ENCODE measurements around the gene PLOD2. TPM values are rescaled to one million over a fixed set of nuclear protein-coding genes. Genes with fewer than 3 reads are reported as not detected.

The PLOD2 gene
- total RNA-seq, 2 donors from 2014 or later = 66.7 to 245 TPM

DNA sequence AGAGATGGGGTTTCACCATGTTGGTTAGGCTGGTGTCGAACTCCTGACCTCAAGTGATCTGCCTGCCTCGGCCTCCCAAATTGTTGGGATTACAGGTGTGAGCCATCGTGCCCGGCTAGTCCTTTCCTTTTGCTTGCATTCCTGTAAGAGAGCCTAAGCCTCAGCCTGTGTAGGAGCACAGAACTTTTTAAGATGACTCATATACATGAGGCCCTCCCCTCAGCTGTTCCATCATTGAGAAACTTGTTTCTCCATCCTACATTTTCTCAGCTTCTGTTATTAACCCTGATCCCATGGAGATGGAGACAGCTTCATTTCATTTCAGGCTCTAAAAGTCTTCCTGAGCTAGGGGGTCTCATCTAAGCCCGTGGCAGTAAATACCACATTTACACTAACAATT lies 123.3 kb downstream of the PLOD2 start:
- intact Hi-C loops (cut with DNase I) = no loop called here
- no peak overlapping the region for H3K9ac ChIP-seq (ENCODE audit: low read depth in 2 of 2, low read length in 2 of 2)
- no peak overlapping the region for H3K4me3 ChIP-seq
- no peaks in the 10 kb centered on the region for H3K36me3 ChIP-seq
- no peak overlapping the region for H3K27ac ChIP-seq
- no peaks in the 10 kb centered on the region for H3K9me3 ChIP-seq
- no peaks in the 10 kb centered on the region for H3K27me3 ChIP-seq
- TF ChIP-seq, protein P1, sequence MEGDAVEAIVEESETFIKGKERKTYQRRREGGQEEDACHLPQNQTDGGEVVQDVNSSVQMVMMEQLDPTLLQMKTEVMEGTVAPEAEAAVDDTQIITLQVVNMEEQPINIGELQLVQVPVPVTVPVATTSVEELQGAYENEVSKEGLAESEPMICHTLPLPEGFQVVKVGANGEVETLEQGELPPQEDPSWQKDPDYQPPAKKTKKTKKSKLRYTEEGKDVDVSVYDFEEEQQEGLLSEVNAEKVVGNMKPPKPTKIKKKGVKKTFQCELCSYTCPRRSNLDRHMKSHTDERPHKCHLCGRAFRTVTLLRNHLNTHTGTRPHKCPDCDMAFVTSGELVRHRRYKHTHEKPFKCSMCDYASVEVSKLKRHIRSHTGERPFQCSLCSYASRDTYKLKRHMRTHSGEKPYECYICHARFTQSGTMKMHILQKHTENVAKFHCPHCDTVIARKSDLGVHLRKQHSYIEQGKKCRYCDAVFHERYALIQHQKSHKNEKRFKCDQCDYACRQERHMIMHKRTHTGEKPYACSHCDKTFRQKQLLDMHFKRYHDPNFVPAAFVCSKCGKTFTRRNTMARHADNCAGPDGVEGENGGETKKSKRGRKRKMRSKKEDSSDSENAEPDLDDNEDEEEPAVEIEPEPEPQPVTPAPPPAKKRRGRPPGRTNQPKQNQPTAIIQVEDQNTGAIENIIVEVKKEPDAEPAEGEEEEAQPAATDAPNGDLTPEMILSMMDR (IDR thresholded peaks at IDR 0.05) = no peak
- no peaks in the 10 kb centered on the region for H3K4me1 ChIP-seq
- DNase-seq = no peak

DNA sequence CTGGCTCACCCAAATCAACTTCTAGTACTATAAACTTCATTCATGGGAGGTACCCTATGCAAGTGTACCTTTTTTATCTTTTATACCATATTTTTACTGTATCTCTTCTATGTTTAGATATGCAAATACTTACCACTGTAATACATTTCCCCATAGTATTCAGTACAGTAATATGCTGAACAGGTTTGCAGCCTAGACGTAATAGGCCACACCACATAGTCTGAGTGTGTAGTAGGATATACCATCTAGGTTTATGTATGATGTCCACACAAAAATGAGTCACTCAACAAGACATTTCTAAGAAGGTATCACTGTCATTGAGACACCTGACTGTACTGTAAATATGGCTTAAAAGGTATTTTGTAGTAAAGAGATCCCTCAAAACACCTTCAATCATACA lies 124.7 kb downstream of the PLOD2 start:
- intact Hi-C loops (cut with DNase I) = no loop called here
- Histone ChIP-seq H3K36me3 (no peaks in the 10 kb centered on the region), H3K4me1 (no peaks in the 10 kb centered on the region), H3K27ac (no peak overlapping the region), H3K9me3 (no peaks in the 10 kb centered on the region), H3K9ac (ENCODE audit: low read depth in 2 of 2, low read length in 2 of 2) (no peak overlapping the region), H3K27me3 (no peaks in the 10 kb centered on the region), H3K4me3 (no peak overlapping the region)
- TF ChIP-seq, protein P1 (IDR thresholded peaks at IDR 0.05) = no peak
- DNase-seq = no peak

DNA sequence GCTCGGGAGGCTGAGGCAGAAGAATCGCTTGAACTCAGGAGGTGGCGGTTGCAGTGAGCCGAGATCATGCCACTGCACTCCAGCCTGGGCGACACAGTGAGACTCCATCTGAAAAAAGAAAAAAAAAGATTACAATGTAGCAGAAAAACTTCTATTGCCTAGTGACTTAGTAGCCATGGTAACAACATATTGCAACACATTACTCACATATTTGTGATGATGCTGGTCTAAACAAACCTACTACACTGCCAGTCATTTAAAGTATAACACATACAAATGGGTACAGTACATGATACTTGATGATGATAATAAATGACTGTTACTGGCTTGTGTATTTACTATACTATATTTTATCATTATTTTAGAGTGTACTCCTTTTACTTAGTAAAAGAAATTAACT lies 125.6 kb downstream of the PLOD2 start:
- TF ChIP-seq, protein P1 (IDR thresholded peaks at IDR 0.05) = no peak
- DNase-seq = no peak

DNA sequence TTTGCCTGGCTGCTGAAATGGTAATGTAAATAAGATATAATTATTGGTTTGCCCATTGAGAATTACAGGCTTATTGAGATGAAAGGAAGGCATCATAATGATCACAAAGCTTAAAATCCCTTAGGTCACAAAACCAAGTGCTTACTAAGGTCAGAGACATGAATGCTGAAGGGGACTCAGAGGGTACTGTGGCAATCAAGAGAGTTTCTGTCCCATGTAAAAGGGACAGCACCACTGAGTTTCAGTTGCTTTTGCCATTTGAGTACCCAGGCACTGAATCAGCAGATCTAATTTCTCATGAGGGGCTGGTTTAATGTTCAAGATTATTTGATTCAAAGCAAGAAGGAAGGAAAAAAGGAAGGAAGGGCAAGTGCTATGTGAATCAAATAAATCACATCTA lies 127.0 kb downstream of the PLOD2 start:
- TF ChIP-seq, protein P1 (IDR thresholded peaks at IDR 0.05) = no peak
- H3K4me3 ChIP-seq = no peak overlapping the region
- no peak overlapping the region for H3K27ac ChIP-seq
- no peaks in the 10 kb centered on the region for H3K4me1 ChIP-seq
- intact Hi-C loops (cut with DNase I) = no loop called here
- DNase-seq = no peak
- no peak overlapping the region for H3K9ac ChIP-seq (ENCODE audit: low read depth in 2 of 2, low read length in 2 of 2)
- no peaks in the 10 kb centered on the region for H3K36me3 ChIP-seq
- no peaks in the 10 kb centered on the region for H3K9me3 ChIP-seq
- H3K27me3 ChIP-seq = no peaks in the 10 kb centered on the region

More for the DNA sequence above, 125.6 kb downstream of the PLOD2 start:
- H3K27me3 ChIP-seq = no peaks in the 10 kb centered on the region
- no peak overlapping the region for H3K27ac ChIP-seq
- no peaks in the 10 kb centered on the region for H3K9me3 ChIP-seq
- H3K36me3 ChIP-seq = no peaks in the 10 kb centered on the region
- intact Hi-C loops (cut with DNase I) = no loop called here
- H3K4me1 ChIP-seq = no peaks in the 10 kb centered on the region
- H3K4me3 ChIP-seq = no peak overlapping the region
- no peak overlapping the region for H3K9ac ChIP-seq (ENCODE audit: low read depth in 2 of 2, low read length in 2 of 2)

DNA sequence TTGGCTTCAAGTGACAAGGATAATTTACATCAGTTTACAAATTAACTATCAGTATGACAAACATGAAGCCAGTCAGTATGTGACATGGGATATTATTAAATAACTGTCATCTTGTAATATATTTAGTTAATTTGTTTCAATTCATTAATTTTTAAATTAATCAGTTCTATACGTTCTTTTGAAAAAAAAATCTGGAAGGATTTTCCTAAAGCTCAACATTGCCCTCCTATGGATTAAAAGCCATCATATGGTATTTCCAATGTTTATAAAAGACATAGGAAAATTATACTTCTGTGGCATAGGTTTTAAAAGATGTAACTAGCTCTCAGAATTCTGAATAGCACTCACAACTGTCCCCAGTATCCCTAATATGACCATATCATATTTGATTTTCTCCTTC lies 134.4 kb downstream of the PLOD2 start:
- H3K4me3 ChIP-seq = no peak overlapping the region
- H3K27ac ChIP-seq = no peak overlapping the region
- TF ChIP-seq, protein P1 (IDR thresholded peaks at IDR 0.05) = no peak
- intact Hi-C loops (cut with DNase I) = no loop called here
- no peaks in the 10 kb centered on the region for H3K36me3 ChIP-seq
- no peak for DNase-seq
- no peak overlapping the region for H3K9ac ChIP-seq (ENCODE audit: low read depth in 2 of 2, low read length in 2 of 2)
- H3K27me3 ChIP-seq = no peaks in the 10 kb centered on the region
- no peaks in the 10 kb centered on the region for H3K9me3 ChIP-seq
- no peaks in the 10 kb centered on the region for H3K4me1 ChIP-seq

DNA sequence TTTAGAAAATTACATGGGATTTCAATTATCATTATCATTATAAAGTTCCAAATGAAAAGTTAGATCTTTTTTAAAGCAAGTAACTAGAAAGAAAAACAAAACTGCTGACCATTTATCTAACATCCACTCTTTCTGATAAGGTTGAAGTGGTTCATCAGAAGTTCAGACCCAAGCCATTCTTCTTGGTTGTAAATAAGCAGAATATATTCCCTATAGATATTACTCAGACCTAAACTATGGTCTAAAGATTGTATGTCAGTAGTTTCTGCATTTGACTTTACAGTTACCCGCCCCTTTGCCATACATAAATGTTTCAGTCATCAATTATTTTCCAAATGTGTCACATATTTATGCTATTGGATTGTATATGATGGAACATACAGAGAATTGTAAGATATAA lies 136.7 kb downstream of the PLOD2 start:
- Histone ChIP-seq H3K9me3 (no peaks in the 10 kb centered on the region), H3K27me3 (no peaks in the 10 kb centered on the region), H3K4me1 (no peaks in the 10 kb centered on the region), H3K9ac (ENCODE audit: low read depth in 2 of 2, low read length in 2 of 2) (no peak overlapping the region), H3K36me3 (no peaks in the 10 kb centered on the region), H3K4me3 (no peak overlapping the region), H3K27ac (no peak overlapping the region)
- DNase-seq = no peak
- intact Hi-C loops (cut with DNase I) = no loop called here
- TF ChIP-seq, protein P1 (IDR thresholded peaks at IDR 0.05) = no peak

Data from colonic mucosa (tissue), 4 donors.